ENCODE measurements around the gene ISCA2. TPM values are rescaled to one million over a fixed set of nuclear protein-coding genes. Genes with fewer than 3 reads are reported as not detected.

ISCA2 gene
- total and polyA plus RNA-seq, 2 donors (not counting 3 experiments of a cell fraction or from before 2014, with no cell fraction given) = 22.6 to 25.7 TPM

DNA sequence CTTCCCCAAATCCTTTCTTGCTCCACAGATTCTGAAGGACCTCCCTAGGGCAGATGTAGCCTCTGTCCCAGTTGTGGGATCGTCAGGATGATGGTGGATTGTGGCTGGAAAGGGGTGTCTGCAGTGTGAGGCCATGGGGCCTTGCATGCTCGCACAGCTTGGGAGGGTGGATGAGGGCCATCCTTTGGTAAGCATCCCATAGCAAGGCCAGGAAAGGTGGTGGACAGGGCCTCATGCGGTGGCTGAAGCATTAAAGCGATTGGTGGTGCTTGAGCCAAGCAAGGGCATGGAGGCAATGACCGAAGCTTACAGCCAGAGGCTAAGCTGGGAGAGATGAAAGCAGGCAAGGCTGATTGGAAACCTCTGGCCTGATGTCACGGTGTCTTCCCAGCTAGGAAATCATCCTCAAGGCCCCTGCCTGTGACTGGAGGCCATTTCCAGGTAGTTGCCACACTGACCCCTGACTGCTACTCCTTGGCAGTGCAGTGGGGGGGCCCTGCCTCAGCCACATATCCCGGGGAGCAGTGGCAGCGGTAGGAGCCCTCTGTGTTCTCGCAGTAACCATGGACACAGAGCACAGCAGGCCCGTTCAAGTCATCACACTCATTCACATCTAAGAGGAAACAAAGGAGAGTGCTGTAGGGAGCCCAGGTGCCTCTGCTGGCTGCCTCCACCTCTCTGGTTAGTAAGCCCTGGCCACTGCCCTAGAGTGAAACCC is 7.0 kb downstream of the ISCA2 start:
- H3K79me2 ChIP-seq (ENCODE audit: control insufficient read depth, insufficient read depth, low read length) = no peaks in the 10 kb centered on the region
- CTCF ChIA-PET = no interaction called here
- POLR2A ChIA-PET = no interaction called here
- DNase-seq (ENCODE audit: low read depth, low spot score) (no peak), FAIRE-seq (no peak)
- H3K36me3 ChIP-seq (ENCODE audit: control insufficient read depth in 2 of 2, extremely low read depth in 1 of 2, insufficient read depth in 2 of 2, low read length in 2 of 2) = peaks cover 26 to 51% of the 10 kb centered on the region in 2 experiments
- no peak overlapping the region for H3K9ac ChIP-seq (replicated peaks; ENCODE audit: extremely low read depth, insufficient read depth, low read length)
- no peaks in the 10 kb centered on the region for H3K27me3 ChIP-seq (ENCODE audit: control insufficient read depth in 2 of 2, insufficient read depth in 2 of 2, low read length in 2 of 2)
- intact Hi-C loops (cut with micrococcal nuclease) = loop anchor here (1.0 to 5.0 kb wide), 2 partner anchors 108 to 302 kb away; no protein-coding TSS in a partner anchor
- no peak overlapping the region for H3K27ac ChIP-seq (ENCODE audit: insufficient read depth, low read depth, low read length)
- BruUV-seq (replicated peaks) = no TSS peak
- H3K4me3 ChIP-seq (replicated peaks in 1 of 3; ENCODE audit: insufficient read depth in 1 of 3, low read depth in 1 of 3, low read length in 3 of 3) = no peak overlapping the region
- no peaks in the 10 kb centered on the region for H4K20me1 ChIP-seq (replicated peaks; ENCODE audit: control insufficient read depth, extremely low read depth, insufficient read depth, low read length)
- peaks cover under 1% of the 10 kb centered on the region for H3K4me1 ChIP-seq (ENCODE audit: control insufficient read depth, extremely low read depth, insufficient read depth, low read length)
- H3K9me1 ChIP-seq (replicated peaks; ENCODE audit: control insufficient read depth, extremely low read depth, insufficient read depth, low read length) = no peaks in the 10 kb centered on the region
- H3K9me3 ChIP-seq (replicated peaks; ENCODE audit: control insufficient read depth, insufficient read depth, low read length) = no peaks in the 10 kb centered on the region
- TF ChIP-seq GATA2 (IDR thresholded peaks at IDR 0.05; ENCODE audit: insufficient read depth, insufficient read length, low read depth, low read length) (no peak), FOS (IDR thresholded peaks at IDR 0.05; ENCODE audit: borderline replicate concordance, insufficient read depth, low read length) (no peak), POLR2A (IDR thresholded peaks at IDR 0.05; ENCODE audit: low read depth, low read length) (no peak), MYC (IDR thresholded peaks at IDR 0.05; ENCODE audit: low read depth, low read length) (no peak), CTCF (IDR thresholded peaks at IDR 0.05; ENCODE audit: extremely low read depth in 1 of 2, insufficient read depth in 1 of 2, low read depth in 1 of 2, low read length in 2 of 2) (no peak), POLR2AphosphoS5 (IDR thresholded peaks at IDR 0.05; ENCODE audit: insufficient read depth, low read depth, low read length) (no peak), EZH2 (IDR thresholded peaks at IDR 0.05; ENCODE audit: borderline replicate concordance, low read depth, low read length, severe bottlenecking) (no peak), JUN (IDR thresholded peaks at IDR 0.05; ENCODE audit: borderline replicate concordance, insufficient read depth, insufficient read length, low read depth) (no peak)
- TF ChIP-seq, protein P1, sequence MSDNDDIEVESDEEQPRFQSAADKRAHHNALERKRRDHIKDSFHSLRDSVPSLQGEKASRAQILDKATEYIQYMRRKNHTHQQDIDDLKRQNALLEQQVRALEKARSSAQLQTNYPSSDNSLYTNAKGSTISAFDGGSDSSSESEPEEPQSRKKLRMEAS (IDR thresholded peaks at IDR 0.05; ENCODE audit: insufficient read depth, insufficient read length) = no peak
- H2AFZ ChIP-seq (ENCODE audit: low read depth, low read length) = no peak overlapping the region
- H3K4me2 ChIP-seq (ENCODE audit: insufficient read depth, low read length) = no peak overlapping the region
- dilution Hi-C loops (cut with MboI; ENCODE audit: extremely low pct_ligation_motif_present, low sequenced_read_pairs) = no loop called here
